Activated CD4-positive, alpha-beta T cell treated with anti-CD3 and anti-CD28 coated beads for 1 hour (primary cell): ENCODE data around the gene RNF152.

Experiments
- DNase-seq: peaks from one replicate; pipeline ENCODE4 v3.0.0-alpha.2; 2020

The RNF152 gene

GRCh38 chr18:61893971-61894750 lies 1.4 kb upstream of the RNF152 start:
- DNase-seq, result peak; percentile 58

GRCh38 chr18:61893309-61893970 lies 633 bp upstream of the RNF152 start:
- DNase-seq, result no peak

GRCh38 chr18:61891894-61892293 lies 913 bp downstream of the RNF152 start:
- no peak for DNase-seq

- no peak for DNase-seq
Observed at GRCh38 chr18:61891271-61891670, 1.5 kb downstream of the RNF152 start.

- no peak for DNase-seq
Observed at GRCh38 chr18:61890344-61890743, 2.5 kb downstream of the RNF152 start.

GRCh38 chr18:61889541-61889940 lies 3.3 kb downstream of the RNF152 start:
- no peak for DNase-seq

GRCh38 chr18:61888622-61889021 lies 4.2 kb downstream of the RNF152 start:
- no peak for DNase-seq

GRCh38 chr18:61887838-61888237 lies 5.0 kb downstream of the RNF152 start:
- no peak for DNase-seq

GRCh38 chr18:61883547-61883946 lies 9.3 kb downstream of the RNF152 start:
- no peak for DNase-seq

- DNase-seq, result no peak
Observed at GRCh38 chr18:61882296-61883004, 10.4 kb downstream of the RNF152 start.

- no peak for DNase-seq
Observed at GRCh38 chr18:61876899-61877298, 15.9 kb downstream of the RNF152 start.

GRCh38 chr18:61870151-61870550 lies 22.7 kb downstream of the RNF152 start:
- DNase-seq, result no peak

- DNase-seq, result no peak
Observed at GRCh38 chr18:61869636-61870035, 23.2 kb downstream of the RNF152 start.

- DNase-seq, result no peak
Observed at GRCh38 chr18:61865466-61866175, 27.2 kb downstream of the RNF152 start.

- no peak for DNase-seq
Observed at GRCh38 chr18:61861372-61861771, 31.4 kb downstream of the RNF152 start.

- DNase-seq, result no peak
Observed at GRCh38 chr18:61860302-61860701, 32.5 kb downstream of the RNF152 start.

- DNase-seq, result no peak
Observed at GRCh38 chr18:61859113-61859512, 33.7 kb downstream of the RNF152 start.

GRCh38 chr18:61856678-61857077 lies 36.1 kb downstream of the RNF152 start:
- no peak for DNase-seq

GRCh38 chr18:61855449-61856378 lies 37.1 kb downstream of the RNF152 start:
- DNase-seq, result no peak

GRCh38 chr18:61854578-61855448 lies 38.0 kb downstream of the RNF152 start:
- DNase-seq, result no peak

- no peak for DNase-seq
Observed at GRCh38 chr18:61853855-61854254, 39.0 kb downstream of the RNF152 start.
